ENCODE results near the gene PNPLA6.

PNPLA6 gene

GRCh38 chr19:7589822-7590221, 54.3 kb downstream of the PNPLA6 start:
- no peaks in the 10 kb centered on the region for H3K27me3 ChIP-seq (ENCODE audit: control insufficient read depth, insufficient read depth, low read length)
- no peaks in the 10 kb centered on the region for H3K4me1 ChIP-seq (ENCODE audit: control insufficient read depth, insufficient read depth, low read length)
- H3K9ac ChIP-seq (ENCODE audit: low read depth, low read length), result no peak overlapping the region
- no peaks in the 10 kb centered on the region for H3K36me3 ChIP-seq (ENCODE audit: control insufficient read depth, insufficient read depth, low read length)
- no peak overlapping the region for H3K27ac ChIP-seq (ENCODE audit: low read depth, low read length)
- no peaks in the 10 kb centered on the region for H3K9me3 ChIP-seq (ENCODE audit: control insufficient read depth, insufficient read depth, low read length)
- H3K4me3 ChIP-seq (ENCODE audit: low read depth, low read length), result no peak overlapping the region

GRCh38 chr19:7590256-7590655, 54.7 kb downstream of the PNPLA6 start:
- no peak overlapping the region for H3K9ac ChIP-seq (ENCODE audit: low read depth, low read length)
- no peak overlapping the region for H3K4me3 ChIP-seq (ENCODE audit: low read depth, low read length)
- H3K27ac ChIP-seq (ENCODE audit: low read depth, low read length), result no peak overlapping the region
- H3K9me3 ChIP-seq (ENCODE audit: control insufficient read depth, insufficient read depth, low read length), result no peaks in the 10 kb centered on the region
- H3K36me3 ChIP-seq (ENCODE audit: control insufficient read depth, insufficient read depth, low read length), result no peaks in the 10 kb centered on the region
- no peaks in the 10 kb centered on the region for H3K4me1 ChIP-seq (ENCODE audit: control insufficient read depth, insufficient read depth, low read length)
- no peaks in the 10 kb centered on the region for H3K27me3 ChIP-seq (ENCODE audit: control insufficient read depth, insufficient read depth, low read length)

DNA sequence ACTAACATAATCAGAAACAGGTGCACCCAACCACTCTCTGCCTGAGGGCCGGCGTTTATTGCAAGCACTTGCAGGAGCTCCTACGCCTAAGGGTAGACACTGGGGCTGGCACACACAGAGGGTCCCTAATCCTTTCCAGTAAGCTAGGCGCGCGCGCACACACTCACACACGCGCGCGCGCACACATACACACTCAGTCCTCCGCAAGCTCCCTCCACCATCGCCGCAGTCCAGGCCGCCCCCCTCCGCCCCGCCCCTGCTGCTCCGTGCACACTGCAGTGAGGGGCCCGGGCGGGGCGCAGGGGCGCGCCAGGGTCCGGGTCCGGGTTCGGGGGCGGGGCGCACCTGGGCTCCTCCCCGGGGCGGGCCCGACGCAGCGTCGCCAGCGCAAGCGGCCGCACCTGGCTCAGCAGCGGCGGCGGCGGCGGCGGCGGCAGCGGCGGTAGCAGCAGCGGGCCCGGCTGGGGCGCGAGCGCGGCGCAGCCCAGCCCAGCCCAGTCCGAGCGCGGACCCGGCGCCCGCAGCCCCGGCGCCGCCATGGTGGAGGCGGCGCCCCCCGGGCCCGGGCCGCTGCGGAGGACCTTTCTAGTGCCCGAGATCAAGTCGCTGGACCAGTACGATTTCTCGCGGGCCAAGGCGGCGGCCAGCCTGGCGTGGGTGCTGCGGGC, 60.1 kb downstream of the PNPLA6 start, which contains the start of gene CAMSAP3:
TSS of gene CAMSAP3 (plus strand) at position 398 of the 668 bp plus-strand sequence. CDS start at position 538, 140 bp downstream.
- Histone ChIP-seq H3K36me3 (ENCODE audit: control insufficient read depth, insufficient read depth, low read length) (no peaks in the 10 kb centered on the region), H3K9ac (ENCODE audit: low read depth, low read length) (no peak within 1 kb of the TSS; the same call in 1 of the 2 replicates), H3K27ac (ENCODE audit: low read depth, low read length) (no peak within 1 kb of the TSS), H3K4me1 (ENCODE audit: control insufficient read depth, insufficient read depth, low read length) (peaks cover 9% of the 10 kb centered on the region), H3K9me3 (ENCODE audit: control insufficient read depth, insufficient read depth, low read length) (no peaks in the 10 kb centered on the region), H3K4me3 (ENCODE audit: low read depth, low read length) (peak within 1 kb of the TSS; percentile 71), H3K27me3 (ENCODE audit: control insufficient read depth, insufficient read depth, low read length) (no peaks in the 10 kb centered on the region)

- no peaks in the 10 kb centered on the region for H3K27me3 ChIP-seq (ENCODE audit: control insufficient read depth, insufficient read depth, low read length)
- no peak overlapping the region for H3K27ac ChIP-seq (ENCODE audit: low read depth, low read length)
Measured at GRCh38 chr19:7596211-7596937, 60.9 kb downstream of the PNPLA6 start.

GRCh38 chr19:7597689-7598088, 62.2 kb downstream of the PNPLA6 start:
- Histone ChIP-seq H3K27me3 (ENCODE audit: control insufficient read depth, insufficient read depth, low read length) (no peaks in the 10 kb centered on the region), H3K9me3 (ENCODE audit: control insufficient read depth, insufficient read depth, low read length) (no peaks in the 10 kb centered on the region), H3K9ac (ENCODE audit: low read depth, low read length) (no peak overlapping the region), H3K36me3 (ENCODE audit: control insufficient read depth, insufficient read depth, low read length) (no peaks in the 10 kb centered on the region), H3K4me3 (ENCODE audit: low read depth, low read length) (no peak overlapping the region), H3K27ac (ENCODE audit: low read depth, low read length) (no peak overlapping the region), H3K4me1 (ENCODE audit: control insufficient read depth, insufficient read depth, low read length) (peaks cover 9% of the 10 kb centered on the region)

More at GRCh38 chr19:7596211-7596937, 60.9 kb downstream of the PNPLA6 start:
- Histone ChIP-seq H3K4me3 (ENCODE audit: low read depth, low read length) (peak overlapping the region; percentile 71), H3K9ac (ENCODE audit: low read depth, low read length) (no peak overlapping the region; the same call in 1 of the 2 replicates), H3K9me3 (ENCODE audit: control insufficient read depth, insufficient read depth, low read length) (no peaks in the 10 kb centered on the region), H3K4me1 (ENCODE audit: control insufficient read depth, insufficient read depth, low read length) (peaks cover 9% of the 10 kb centered on the region), H3K36me3 (ENCODE audit: control insufficient read depth, insufficient read depth, low read length) (no peaks in the 10 kb centered on the region)

- Histone ChIP-seq H3K4me1 (ENCODE audit: control insufficient read depth, insufficient read depth, low read length) (peaks cover 9% of the 10 kb centered on the region), H3K4me3 (ENCODE audit: low read depth, low read length) (no peak overlapping the region), H3K9ac (ENCODE audit: low read depth, low read length) (no peak overlapping the region), H3K27ac (ENCODE audit: low read depth, low read length) (no peak overlapping the region), H3K9me3 (ENCODE audit: control insufficient read depth, insufficient read depth, low read length) (no peaks in the 10 kb centered on the region), H3K36me3 (ENCODE audit: control insufficient read depth, insufficient read depth, low read length) (no peaks in the 10 kb centered on the region), H3K27me3 (ENCODE audit: control insufficient read depth, insufficient read depth, low read length) (no peaks in the 10 kb centered on the region)
Measured at GRCh38 chr19:7598180-7598579, 62.7 kb downstream of the PNPLA6 start.

GRCh38 chr19:7600721-7601120, 65.2 kb downstream of the PNPLA6 start:
- H3K9ac ChIP-seq (ENCODE audit: low read depth, low read length), result no peak overlapping the region
- no peaks in the 10 kb centered on the region for H3K27me3 ChIP-seq (ENCODE audit: control insufficient read depth, insufficient read depth, low read length)
- no peaks in the 10 kb centered on the region for H3K9me3 ChIP-seq (ENCODE audit: control insufficient read depth, insufficient read depth, low read length)
- H3K4me3 ChIP-seq (ENCODE audit: low read depth, low read length), result no peak overlapping the region
- no peaks in the 10 kb centered on the region for H3K36me3 ChIP-seq (ENCODE audit: control insufficient read depth, insufficient read depth, low read length)
- peaks cover 9% of the 10 kb centered on the region for H3K4me1 ChIP-seq (ENCODE audit: control insufficient read depth, insufficient read depth, low read length)
- no peak overlapping the region for H3K27ac ChIP-seq (ENCODE audit: low read depth, low read length)

DNA sequence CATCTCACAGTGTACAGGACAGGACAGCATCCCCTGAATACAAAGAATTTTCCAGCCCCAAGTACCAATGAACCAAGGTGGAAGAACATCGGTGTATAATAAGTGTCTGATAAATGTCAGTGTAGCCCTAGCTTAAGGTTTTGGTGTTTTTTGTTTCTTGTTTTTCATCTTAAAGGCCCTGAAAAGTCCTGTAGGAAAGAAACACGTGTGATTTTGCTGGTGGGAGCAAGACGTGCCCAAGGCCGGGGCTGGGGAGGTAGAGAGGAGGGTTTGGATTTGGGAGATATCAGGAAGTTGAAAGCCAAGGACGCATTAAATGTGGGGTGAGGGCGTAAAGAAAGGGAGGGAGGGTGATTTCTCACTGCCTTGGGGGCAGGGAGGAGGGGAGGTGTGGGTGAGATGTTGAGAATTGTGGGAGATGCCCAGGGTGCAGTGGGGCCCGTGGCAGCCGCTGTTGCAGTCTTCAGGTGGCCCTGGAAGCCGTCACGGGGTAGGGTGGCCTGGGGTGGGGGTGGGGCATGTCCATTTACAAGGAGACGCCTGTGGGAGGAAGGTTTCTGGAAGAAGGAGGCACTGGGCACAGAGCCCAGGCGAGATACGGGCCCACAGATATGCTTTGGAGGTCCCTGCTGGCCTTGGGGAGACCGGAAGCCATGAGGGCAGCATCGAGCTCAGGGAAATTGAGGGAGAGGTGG, 66.9 kb downstream of the PNPLA6 start:
- H3K27ac ChIP-seq (ENCODE audit: low read depth, low read length), result no peak overlapping the region
- no peaks in the 10 kb centered on the region for H3K9me3 ChIP-seq (ENCODE audit: control insufficient read depth, insufficient read depth, low read length)
- no peak overlapping the region for H3K4me3 ChIP-seq (ENCODE audit: low read depth, low read length)
- H3K27me3 ChIP-seq (ENCODE audit: control insufficient read depth, insufficient read depth, low read length), result no peaks in the 10 kb centered on the region
- peaks cover 3% of the 10 kb centered on the region; the same call in 1 of the 2 replicates for H3K4me1 ChIP-seq (ENCODE audit: control insufficient read depth, insufficient read depth, low read length)
- no peak overlapping the region for H3K9ac ChIP-seq (ENCODE audit: low read depth, low read length)
- H3K36me3 ChIP-seq (ENCODE audit: control insufficient read depth, insufficient read depth, low read length), result no peaks in the 10 kb centered on the region

- Histone ChIP-seq H3K9me3 (ENCODE audit: control insufficient read depth, insufficient read depth, low read length) (no peaks in the 10 kb centered on the region), H3K27ac (ENCODE audit: low read depth, low read length) (no peak overlapping the region), H3K36me3 (ENCODE audit: control insufficient read depth, insufficient read depth, low read length) (peaks cover under 1% of the 10 kb centered on the region), H3K4me3 (ENCODE audit: low read depth, low read length) (no peak overlapping the region), H3K27me3 (ENCODE audit: control insufficient read depth, insufficient read depth, low read length) (no peaks in the 10 kb centered on the region), H3K9ac (ENCODE audit: low read depth, low read length) (no peak overlapping the region), H3K4me1 (ENCODE audit: control insufficient read depth, insufficient read depth, low read length) (no peaks in the 10 kb centered on the region)
Measured at GRCh38 chr19:7602935-7603497, 67.5 kb downstream of the PNPLA6 start.

DNA sequence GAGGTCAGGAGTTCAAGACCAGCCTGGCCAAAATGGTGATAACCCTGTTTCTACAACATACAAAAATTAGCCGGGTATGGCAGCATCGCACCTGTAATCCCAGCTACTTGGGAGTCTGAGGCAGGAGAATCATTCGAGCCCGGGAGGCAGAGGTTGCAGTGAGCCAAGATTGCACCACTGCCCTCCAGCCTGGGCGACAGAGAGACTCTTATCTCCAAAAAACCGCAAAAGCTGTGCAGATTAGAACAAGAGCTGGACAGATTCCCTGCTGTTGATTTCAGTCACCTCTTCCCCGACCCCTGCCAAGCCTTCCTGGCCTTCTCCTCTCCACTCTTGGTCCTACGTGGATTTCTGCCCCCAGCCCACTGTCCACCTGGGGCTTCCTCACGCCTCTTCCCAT, 68.4 kb downstream of the PNPLA6 start:
- H3K4me1 ChIP-seq (ENCODE audit: control insufficient read depth, insufficient read depth, low read length), result no peaks in the 10 kb centered on the region
- no peak overlapping the region for H3K9ac ChIP-seq (ENCODE audit: low read depth, low read length)
- H3K36me3 ChIP-seq (ENCODE audit: control insufficient read depth, insufficient read depth, low read length), result peaks cover 5% of the 10 kb centered on the region
- H3K27me3 ChIP-seq (ENCODE audit: control insufficient read depth, insufficient read depth, low read length), result no peaks in the 10 kb centered on the region
- H3K27ac ChIP-seq (ENCODE audit: low read depth, low read length), result no peak overlapping the region
- no peaks in the 10 kb centered on the region for H3K9me3 ChIP-seq (ENCODE audit: control insufficient read depth, insufficient read depth, low read length)
- no peak overlapping the region for H3K4me3 ChIP-seq (ENCODE audit: low read depth, low read length)
